Measurements from ENCODE around the gene POC1B.

POC1B gene

GRCh38 chr12:89529738-89530137 is 3.9 kb upstream of the POC1B start:
- Histone ChIP-seq H3K9ac (ENCODE audit: low read depth, low read length) (no peak overlapping the region), H3K4me3 (ENCODE audit: low read length) (no peak overlapping the region), H3K4me2 (ENCODE audit: low read length) (no peak overlapping the region), H3K4me1 (ENCODE audit: control insufficient read depth, insufficient read depth, low read length) (no peaks in the 10 kb centered on the region), H3K9me3 (replicated peaks; ENCODE audit: low read length) (no peaks in the 10 kb centered on the region), H3K27me3 (ENCODE audit: control insufficient read depth, insufficient read depth, low read length) (no peaks in the 10 kb centered on the region), H3K36me3 (ENCODE audit: insufficient read depth, low read length) (no peaks in the 10 kb centered on the region)

GRCh38 chr12:89528434-89528833 is 2.6 kb upstream of the POC1B start:
- Histone ChIP-seq H3K4me2 (ENCODE audit: low read length) (no peak overlapping the region), H3K4me1 (ENCODE audit: control insufficient read depth, insufficient read depth, low read length) (peaks cover 8% of the 10 kb centered on the region), H3K9ac (ENCODE audit: low read depth, low read length) (no peak overlapping the region), H3K9me3 (replicated peaks; ENCODE audit: low read length) (no peaks in the 10 kb centered on the region), H3K4me3 (ENCODE audit: low read length) (no peak overlapping the region), H3K36me3 (ENCODE audit: insufficient read depth, low read length) (peaks cover 3% of the 10 kb centered on the region), H3K27me3 (ENCODE audit: control insufficient read depth, insufficient read depth, low read length) (no peaks in the 10 kb centered on the region)

GRCh38 chr12:89525305-89525823 is 483 bp downstream of the POC1B start:
- Histone ChIP-seq H3K4me2 (ENCODE audit: low read length) (peak overlapping the region; percentile 87), H3K9me3 (replicated peaks; ENCODE audit: low read length) (no peaks in the 10 kb centered on the region), H3K4me3 (ENCODE audit: low read length) (peak overlapping the region; percentile 83), H3K36me3 (ENCODE audit: insufficient read depth, low read length) (peaks cover 11% of the 10 kb centered on the region), H3K9ac (ENCODE audit: low read depth, low read length) (peak overlapping the region; percentile 83), H3K4me1 (ENCODE audit: control insufficient read depth, insufficient read depth, low read length) (peaks cover 18% of the 10 kb centered on the region), H3K27me3 (ENCODE audit: control insufficient read depth, insufficient read depth, low read length) (no peaks in the 10 kb centered on the region)

GRCh38 chr12:89524541-89525304 is 1.1 kb downstream of the POC1B start, which contains the start of gene GALNT4:
GALNT4 (minus strand) TSS chr12:89524796; CDS start chr12:89524549, 247 bp downstream.
- H3K9ac ChIP-seq (ENCODE audit: low read depth, low read length), result peak within 1 kb of the TSS; percentile 83
- peaks cover 11% of the 10 kb centered on the region for H3K36me3 ChIP-seq (ENCODE audit: insufficient read depth, low read length)
- H3K27me3 ChIP-seq (ENCODE audit: control insufficient read depth, insufficient read depth, low read length), result no peaks in the 10 kb centered on the region
- H3K4me2 ChIP-seq (ENCODE audit: low read length), result peak within 1 kb of the TSS; percentile 87
- peaks cover 18% of the 10 kb centered on the region for H3K4me1 ChIP-seq (ENCODE audit: control insufficient read depth, insufficient read depth, low read length)
- no peaks in the 10 kb centered on the region for H3K9me3 ChIP-seq (replicated peaks; ENCODE audit: low read length)
- H3K4me3 ChIP-seq (ENCODE audit: low read length), result peak within 1 kb of the TSS; percentile 83

- peaks cover 18% of the 10 kb centered on the region for H3K4me1 ChIP-seq (ENCODE audit: control insufficient read depth, insufficient read depth, low read length)
Observed at GRCh38 chr12:89523843-89524540, 1.9 kb downstream of the POC1B start.

GRCh38 chr12:89523393-89523792 is 2.5 kb downstream of the POC1B start:
- H3K4me1 ChIP-seq (ENCODE audit: control insufficient read depth, insufficient read depth, low read length), result peaks cover 18% of the 10 kb centered on the region
- H3K4me3 ChIP-seq (ENCODE audit: low read length), result peak overlapping the region; percentile 83
- H3K36me3 ChIP-seq (ENCODE audit: insufficient read depth, low read length), result peaks cover 11% of the 10 kb centered on the region
- H3K9me3 ChIP-seq (replicated peaks; ENCODE audit: low read length), result no peaks in the 10 kb centered on the region
- H3K9ac ChIP-seq (ENCODE audit: low read depth, low read length), result peak overlapping the region; percentile 83
- peak overlapping the region; percentile 87 for H3K4me2 ChIP-seq (ENCODE audit: low read length)
- H3K27me3 ChIP-seq (ENCODE audit: control insufficient read depth, insufficient read depth, low read length), result no peaks in the 10 kb centered on the region

More at GRCh38 chr12:89523843-89524540, 1.9 kb downstream of the POC1B start:
- Histone ChIP-seq H3K27me3 (ENCODE audit: control insufficient read depth, insufficient read depth, low read length) (no peaks in the 10 kb centered on the region), H3K36me3 (ENCODE audit: insufficient read depth, low read length) (peaks cover 11% of the 10 kb centered on the region), H3K9ac (ENCODE audit: low read depth, low read length) (peak overlapping the region; percentile 83), H3K9me3 (replicated peaks; ENCODE audit: low read length) (no peaks in the 10 kb centered on the region), H3K4me2 (ENCODE audit: low read length) (peak overlapping the region; percentile 87), H3K4me3 (ENCODE audit: low read length) (peak overlapping the region; percentile 83)

GRCh38 chr12:89521364-89522223 is 4.3 kb downstream of the POC1B start:
- Histone ChIP-seq H3K4me1 (ENCODE audit: control insufficient read depth, insufficient read depth, low read length) (peaks cover 18% of the 10 kb centered on the region), H3K27me3 (ENCODE audit: control insufficient read depth, insufficient read depth, low read length) (no peaks in the 10 kb centered on the region), H3K9ac (ENCODE audit: low read depth, low read length) (no peak overlapping the region), H3K36me3 (ENCODE audit: insufficient read depth, low read length) (peaks cover 11% of the 10 kb centered on the region), H3K4me3 (ENCODE audit: low read length) (no peak overlapping the region), H3K4me2 (ENCODE audit: low read length) (peak overlapping the region; percentile 63), H3K9me3 (replicated peaks; ENCODE audit: low read length) (no peaks in the 10 kb centered on the region)

- no peak overlapping the region for H3K4me2 ChIP-seq (ENCODE audit: low read length)
- no peak overlapping the region for H3K9ac ChIP-seq (ENCODE audit: low read depth, low read length)
- H3K36me3 ChIP-seq (ENCODE audit: insufficient read depth, low read length), result peaks cover 3% of the 10 kb centered on the region
- no peak overlapping the region for H3K4me3 ChIP-seq (ENCODE audit: low read length)
- no peaks in the 10 kb centered on the region for H3K9me3 ChIP-seq (replicated peaks; ENCODE audit: low read length)
- no peaks in the 10 kb centered on the region for H3K27me3 ChIP-seq (ENCODE audit: control insufficient read depth, insufficient read depth, low read length)
- peaks cover 7% of the 10 kb centered on the region for H3K4me1 ChIP-seq (ENCODE audit: control insufficient read depth, insufficient read depth, low read length)
Observed at GRCh38 chr12:89517720-89518119, 8.1 kb downstream of the POC1B start.

- Histone ChIP-seq H3K4me3 (ENCODE audit: low read length) (no peak overlapping the region), H3K4me1 (ENCODE audit: control insufficient read depth, insufficient read depth, low read length) (peaks cover 3% of the 10 kb centered on the region), H3K9ac (ENCODE audit: low read depth, low read length) (no peak overlapping the region), H3K27me3 (ENCODE audit: control insufficient read depth, insufficient read depth, low read length) (no peaks in the 10 kb centered on the region), H3K36me3 (ENCODE audit: insufficient read depth, low read length) (no peaks in the 10 kb centered on the region), H3K9me3 (replicated peaks; ENCODE audit: low read length) (no peaks in the 10 kb centered on the region), H3K4me2 (ENCODE audit: low read length) (no peak overlapping the region)
Observed at GRCh38 chr12:89516633-89517032, 9.2 kb downstream of the POC1B start.

GRCh38 chr12:89514751-89515150 is 11.1 kb downstream of the POC1B start:
- Histone ChIP-seq H3K27me3 (ENCODE audit: control insufficient read depth, insufficient read depth, low read length) (no peaks in the 10 kb centered on the region), H3K9ac (ENCODE audit: low read depth, low read length) (no peak overlapping the region), H3K36me3 (ENCODE audit: insufficient read depth, low read length) (no peaks in the 10 kb centered on the region), H3K4me2 (ENCODE audit: low read length) (no peak overlapping the region), H3K9me3 (replicated peaks; ENCODE audit: low read length) (no peaks in the 10 kb centered on the region), H3K4me1 (ENCODE audit: control insufficient read depth, insufficient read depth, low read length) (no peaks in the 10 kb centered on the region), H3K4me3 (ENCODE audit: low read length) (no peak overlapping the region)

- no peaks in the 10 kb centered on the region for H3K36me3 ChIP-seq (ENCODE audit: insufficient read depth, low read length)
- no peak overlapping the region for H3K4me3 ChIP-seq (ENCODE audit: low read length)
- no peak overlapping the region for H3K4me2 ChIP-seq (ENCODE audit: low read length)
- no peaks in the 10 kb centered on the region for H3K4me1 ChIP-seq (ENCODE audit: control insufficient read depth, insufficient read depth, low read length)
- H3K9ac ChIP-seq (ENCODE audit: low read depth, low read length), result no peak overlapping the region
- H3K27me3 ChIP-seq (ENCODE audit: control insufficient read depth, insufficient read depth, low read length), result no peaks in the 10 kb centered on the region
- no peaks in the 10 kb centered on the region for H3K9me3 ChIP-seq (replicated peaks; ENCODE audit: low read length)
Observed at GRCh38 chr12:89513544-89513943, 12.3 kb downstream of the POC1B start.

Measured in skeletal muscle satellite cell (primary cell).